SU-DHL-6 (cell line): ENCODE results near the gene GNG5.

ENCODE experiments used
- H2AFZ ChIP-seq: fragments of 200-600 bp; sonication (generic); 2 replicates; pipeline ENCODE4 v1.6.1; 2014; ENCODE audit warnings: low read depth, mild to moderate bottlenecking, moderate library complexity, mixed read lengths, antibody characterized with exemption, low read length; ENCODE audit not compliant: severe bottlenecking
- H3F3A ChIP-seq: fragments of 200-600 bp; shearing (Covaris generic); 2 replicates; pipeline ENCODE4 v1.6.0; 2016; ENCODE audit warnings: antibody characterized with exemption, mild to moderate bottlenecking; ENCODE audit not compliant: insufficient read depth
- H3K27ac ChIP-seq: fragments of 200-600 bp; sonication (generic); 2 replicates; pipeline ENCODE4 v1.5.1; 2016; ENCODE audit warnings: low read depth, mild to moderate bottlenecking, low read length, moderate library complexity, mixed read lengths
- H3K27me3 ChIP-seq: fragments of 200-600 bp; sonication (generic), shearing (Covaris generic); 2 replicates; pipeline ENCODE4 v1.6.0; 2014; ENCODE audit warnings: mild to moderate bottlenecking, low read length
- H3K36me3 ChIP-seq: fragments of 200-600 bp; sonication (generic); 2 replicates; pipeline ENCODE4 v1.6.1; 2014; ENCODE audit warnings: mild to moderate bottlenecking, low read length, mixed read lengths
- H3K4me2 ChIP-seq: fragments of 300-600, 200-600 bp; shearing (Covaris generic), sonication (generic); 2 replicates; pipeline ENCODE4 v1.6.0; 2014; ENCODE audit warnings: low read length, low read depth, mild to moderate bottlenecking; ENCODE audit not compliant: poor library complexity, severe bottlenecking
- H3K4me3 ChIP-seq: fragments of 200-600 bp; sonication (generic); 2 replicates; pipeline ENCODE4 v1.5.1; 2014; ENCODE audit warnings: antibody characterized with exemption, low read length, mild to moderate bottlenecking, mixed read lengths; ENCODE audit not compliant: insufficient read depth, poor library complexity, severe bottlenecking
- H3K79me2 ChIP-seq: fragments of 200-600 bp; sonication (generic); 2 replicates; pipeline ENCODE4 v1.6.1; 2014; ENCODE audit warnings: mild to moderate bottlenecking, low read length, moderate library complexity; ENCODE audit not compliant: insufficient read depth
- H3K9ac ChIP-seq: fragments of 200-600 bp; sonication (generic); 2 replicates; pipeline ENCODE4 v1.7.0; 2014; ENCODE audit warnings: mild to moderate bottlenecking, low read length
- H3K9me2 ChIP-seq: fragments of 200-600 bp; sonication (generic); replicated peaks from 2 replicates; pipeline ENCODE4 v1.6.1; 2014; ENCODE audit warnings: low read length; ENCODE audit not compliant: insufficient read depth
- H3K9me3 ChIP-seq: fragments of 200-600 bp; sonication (generic); 2 replicates; pipeline ENCODE4 v1.6.1; 2014; ENCODE audit warnings: low read length, mixed read lengths; ENCODE audit not compliant: insufficient read depth
- H4K20me1 ChIP-seq: fragments of 200-600 bp; sonication (generic); 2 replicates; pipeline ENCODE4 v1.6.1; 2014; ENCODE audit warnings: low read depth, mild to moderate bottlenecking, antibody characterized with exemption, low read length, moderate library complexity, mixed read lengths
- CTCF ChIP-seq: fragments of 200-600 bp; sonication (generic); IDR thresholded peaks from one replicate; pipeline ENCODE4 v1.5.1; 2017; ENCODE audit warnings: antibody characterized with exemption, mild to moderate bottlenecking, low read length, moderate library complexity; ENCODE audit not compliant: insufficient read depth, poor library complexity, severe bottlenecking
- EZH2phosphoT487 ChIP-seq: fragments of 200-600 bp; sonication (generic), shearing (Covaris generic); conservative IDR thresholded peaks from 2 replicates; pipeline ENCODE4 v1.6.1; 2018; ENCODE audit warnings: mild to moderate bottlenecking, antibody characterized with exemption, low read length, moderate library complexity, mixed read lengths

Gene GNG5

GRCh38 chr1:84506002-84506728, at the start of gene GNG5, which contains the start of gene SPATA1:
GNG5 (minus strand) TSS chr1:84506581; CDS start chr1:84506091, 490 bp downstream.
SPATA1 (plus strand) TSS chr1:84506386; CDS start chr1:84516360, 9,974 bp downstream.
- H3K4me2 ChIP-seq, result peak within 1 kb of the TSS; percentile 82
- TF ChIP-seq CTCF (no peak), EZH2phosphoT487 (no peak)

GRCh38 chr1:84550826-84551225, 44.4 kb upstream of the GNG5 start:
- H3K9me3 ChIP-seq, result no peaks in the 10 kb centered on the region
- no peaks in the 10 kb centered on the region for H4K20me1 ChIP-seq
- no peak for TF ChIP-seq CTCF
- TF ChIP-seq EZH2phosphoT487, result no peak
- no peak overlapping the region for H3K9ac ChIP-seq
- H3K4me3 ChIP-seq, result no peak overlapping the region
- H3K79me2 ChIP-seq, result no peaks in the 10 kb centered on the region
- no peaks in the 10 kb centered on the region; the same call in 1 of the 2 replicates for H3F3A ChIP-seq
- no peak overlapping the region for H2AFZ ChIP-seq
- no peaks in the 10 kb centered on the region for H3K9me2 ChIP-seq
- no peak overlapping the region for H3K4me2 ChIP-seq
- H3K27me3 ChIP-seq, result no peaks in the 10 kb centered on the region
- no peaks in the 10 kb centered on the region for H3K36me3 ChIP-seq
- H3K27ac ChIP-seq, result no peak overlapping the region

More at GRCh38 chr1:84506002-84506728, at the start of gene GNG5, which contains the start of gene SPATA1:
- H3K79me2 ChIP-seq, result peaks cover 45% of the 10 kb centered on the region
- H2AFZ ChIP-seq, result peak within 1 kb of the TSS; percentile 88
- H3K27me3 ChIP-seq, result no peaks in the 10 kb centered on the region
- peaks cover 12% of the 10 kb centered on the region; the same call in 1 of the 2 replicates for H3F3A ChIP-seq
- no peaks in the 10 kb centered on the region for H3K9me3 ChIP-seq
- peak within 1 kb of the TSS; percentile 85 for H3K4me3 ChIP-seq
- peaks cover 12% of the 10 kb centered on the region; the same call in 1 of the 2 replicates for H4K20me1 ChIP-seq
- peak within 1 kb of the TSS; percentile 79 for H3K27ac ChIP-seq
- peaks cover 5% of the 10 kb centered on the region; the same call in 1 of the 2 replicates for H3K36me3 ChIP-seq
- peak within 1 kb of the TSS; percentile 69 for H3K9ac ChIP-seq
- no peaks in the 10 kb centered on the region for H3K9me2 ChIP-seq

- Histone ChIP-seq H3K27me3 (no peaks in the 10 kb centered on the region), H3F3A (no peaks in the 10 kb centered on the region), H3K9ac (no peak overlapping the region), H3K9me2 (no peaks in the 10 kb centered on the region), H3K9me3 (no peaks in the 10 kb centered on the region), H2AFZ (no peak overlapping the region), H3K79me2 (no peaks in the 10 kb centered on the region), H3K4me3 (no peak overlapping the region), H4K20me1 (no peaks in the 10 kb centered on the region), H3K27ac (no peak overlapping the region), H3K4me2 (no peak overlapping the region), H3K36me3 (no peaks in the 10 kb centered on the region)
- TF ChIP-seq CTCF, result peak; percentile 23
- TF ChIP-seq EZH2phosphoT487, result no peak
Observed at GRCh38 chr1:84541679-84542078, 35.3 kb upstream of the GNG5 start.
